GM12801 (cell line): ENCODE measurements around the gene CTNNA3.

Experiments used
- TF ChIP-seq, protein P1 (sequence below): IDR thresholded peaks from one replicate; pipeline ENCODE4 v1.5.1; 2011; ENCODE audit warnings: control low read depth; ENCODE audit not compliant: insufficient read length; ENCODE audit errors: extremely low read depth

CTNNA3 gene

DNA sequence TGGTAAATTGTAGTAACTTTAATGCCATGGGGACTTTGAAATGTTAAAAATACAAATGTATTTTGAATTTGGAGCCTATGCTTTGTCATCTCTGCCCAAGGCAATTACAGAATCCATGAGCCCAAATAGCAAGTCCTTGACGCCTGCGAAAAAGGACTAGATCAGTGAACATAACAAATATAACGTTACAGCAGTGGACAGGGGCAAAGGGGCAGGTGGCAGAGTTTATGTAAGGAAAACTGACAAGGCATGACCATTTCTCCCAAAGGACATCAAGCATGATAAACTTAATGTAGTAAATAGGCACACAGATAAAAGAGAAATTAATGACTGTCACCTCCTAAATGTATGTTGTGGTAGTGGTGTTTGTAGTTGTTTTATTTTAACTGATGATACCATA is 473.1 kb downstream of the CTNNA3 start:
- TF ChIP-seq, protein P1, sequence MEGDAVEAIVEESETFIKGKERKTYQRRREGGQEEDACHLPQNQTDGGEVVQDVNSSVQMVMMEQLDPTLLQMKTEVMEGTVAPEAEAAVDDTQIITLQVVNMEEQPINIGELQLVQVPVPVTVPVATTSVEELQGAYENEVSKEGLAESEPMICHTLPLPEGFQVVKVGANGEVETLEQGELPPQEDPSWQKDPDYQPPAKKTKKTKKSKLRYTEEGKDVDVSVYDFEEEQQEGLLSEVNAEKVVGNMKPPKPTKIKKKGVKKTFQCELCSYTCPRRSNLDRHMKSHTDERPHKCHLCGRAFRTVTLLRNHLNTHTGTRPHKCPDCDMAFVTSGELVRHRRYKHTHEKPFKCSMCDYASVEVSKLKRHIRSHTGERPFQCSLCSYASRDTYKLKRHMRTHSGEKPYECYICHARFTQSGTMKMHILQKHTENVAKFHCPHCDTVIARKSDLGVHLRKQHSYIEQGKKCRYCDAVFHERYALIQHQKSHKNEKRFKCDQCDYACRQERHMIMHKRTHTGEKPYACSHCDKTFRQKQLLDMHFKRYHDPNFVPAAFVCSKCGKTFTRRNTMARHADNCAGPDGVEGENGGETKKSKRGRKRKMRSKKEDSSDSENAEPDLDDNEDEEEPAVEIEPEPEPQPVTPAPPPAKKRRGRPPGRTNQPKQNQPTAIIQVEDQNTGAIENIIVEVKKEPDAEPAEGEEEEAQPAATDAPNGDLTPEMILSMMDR, result no peak

DNA sequence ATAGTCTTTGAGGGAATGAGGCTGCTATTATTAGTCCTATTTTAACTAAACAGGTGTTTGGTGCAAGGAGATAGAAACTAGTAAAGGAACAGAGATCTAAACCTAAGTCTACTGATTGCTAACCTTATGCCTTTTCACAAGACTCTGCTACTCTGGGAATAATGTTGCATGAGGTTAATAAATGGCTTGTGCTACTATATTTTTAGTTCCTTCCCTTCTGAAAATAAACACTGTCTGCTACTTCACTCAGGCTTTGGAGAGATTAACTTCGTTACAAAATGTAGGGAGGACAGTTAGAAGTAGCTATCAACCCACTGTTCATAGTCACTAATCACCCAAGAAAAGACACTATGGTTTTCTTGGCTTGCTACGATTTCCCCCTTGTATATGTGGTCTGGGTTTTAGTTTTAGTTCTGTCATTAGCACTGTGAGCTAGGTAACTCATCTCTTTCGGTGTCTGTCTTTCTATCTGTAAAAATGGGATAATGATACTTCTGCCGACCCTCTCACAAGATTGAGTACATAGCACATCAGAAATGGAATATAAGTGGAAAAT is 474.0 kb downstream of the CTNNA3 start:
- TF ChIP-seq, protein P1, result no peak

DNA sequence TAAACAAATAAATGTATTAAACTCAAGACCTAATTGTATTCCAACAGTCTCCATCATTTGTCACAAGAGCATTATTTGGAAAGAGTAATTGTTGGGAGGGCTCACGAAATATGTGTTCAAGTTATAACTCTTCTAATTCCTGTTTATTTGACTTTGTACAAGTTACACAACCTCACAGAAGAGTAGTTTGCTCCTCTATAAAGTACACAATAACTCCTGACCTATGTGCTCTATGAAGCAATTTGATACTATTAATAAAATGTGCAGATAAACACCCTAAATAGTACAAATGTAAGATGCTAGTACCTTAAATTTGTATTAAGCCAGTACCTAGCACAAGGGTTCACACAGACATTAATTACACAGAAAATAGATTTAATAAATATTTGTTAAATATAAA is 484.3 kb downstream of the CTNNA3 start:
- TF ChIP-seq, protein P1, result no peak

DNA sequence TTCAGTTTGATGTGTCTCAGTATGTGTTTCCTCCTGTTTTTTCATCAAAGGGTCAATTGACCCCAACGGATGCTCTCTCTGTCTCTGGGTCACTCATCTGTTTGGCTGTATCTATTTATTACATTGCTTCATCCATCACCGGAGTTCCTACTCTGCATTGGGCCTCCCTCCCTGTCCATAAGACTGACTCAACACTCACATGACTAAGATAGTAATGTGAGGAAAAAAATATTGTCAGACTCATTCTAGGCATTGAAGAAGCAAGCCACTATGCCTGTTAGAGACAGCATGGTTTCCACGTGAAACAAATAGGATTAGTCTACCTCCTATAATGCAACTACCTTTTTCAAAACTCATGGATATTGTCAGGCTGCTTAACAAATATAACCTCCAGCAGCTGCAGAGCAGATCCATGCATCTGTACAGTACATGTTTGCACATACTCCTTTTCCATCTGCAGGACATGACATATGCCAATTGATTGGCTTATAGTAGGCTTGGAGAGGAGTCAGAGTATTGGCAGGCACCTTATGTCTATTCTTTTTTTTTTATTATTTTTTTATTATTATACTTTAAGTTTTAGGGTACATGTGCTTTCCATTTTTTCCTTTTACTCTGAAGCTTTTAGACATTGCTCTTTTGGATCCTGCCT is 495.0 kb downstream of the CTNNA3 start:
- TF ChIP-seq, protein P1, result no peak

DNA sequence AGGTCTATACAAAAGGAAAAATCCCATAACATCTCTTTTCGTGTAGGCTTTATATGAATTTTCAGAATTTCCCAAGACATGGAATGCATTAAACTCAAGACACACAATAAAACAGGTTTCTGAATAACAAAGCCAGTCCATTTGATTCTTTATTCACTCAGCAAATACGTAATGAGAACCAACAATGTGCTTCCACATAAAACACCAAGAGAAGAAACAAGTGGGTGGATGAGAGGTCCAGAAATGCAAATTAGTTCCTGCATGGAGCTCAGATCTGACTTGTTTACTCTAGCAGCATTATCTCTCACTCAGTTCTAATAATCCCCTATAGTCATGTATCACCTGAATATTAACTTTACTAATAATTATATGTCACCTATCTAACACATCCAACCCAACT is 520.6 kb downstream of the CTNNA3 start:
- TF ChIP-seq, protein P1, result no peak

DNA sequence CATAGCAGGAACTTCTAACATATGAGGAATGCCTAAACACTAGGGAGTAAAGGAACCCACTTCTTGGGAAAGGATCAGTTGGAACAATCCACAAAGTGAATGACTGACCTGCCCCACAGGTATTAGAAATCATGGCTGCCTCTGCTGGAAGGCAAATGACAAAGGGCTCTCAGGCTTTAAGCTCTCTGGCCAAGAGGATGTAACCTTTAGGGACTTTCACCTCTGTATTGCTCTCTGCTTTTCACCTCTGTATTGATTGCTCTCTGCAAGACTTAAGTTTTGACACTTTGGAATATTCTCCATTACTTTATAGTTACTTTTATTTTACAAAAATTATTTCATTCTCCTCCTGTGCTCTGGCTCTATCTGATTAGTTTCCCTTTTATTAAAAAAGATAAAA is 522.2 kb downstream of the CTNNA3 start:
- TF ChIP-seq, protein P1, result no peak

DNA sequence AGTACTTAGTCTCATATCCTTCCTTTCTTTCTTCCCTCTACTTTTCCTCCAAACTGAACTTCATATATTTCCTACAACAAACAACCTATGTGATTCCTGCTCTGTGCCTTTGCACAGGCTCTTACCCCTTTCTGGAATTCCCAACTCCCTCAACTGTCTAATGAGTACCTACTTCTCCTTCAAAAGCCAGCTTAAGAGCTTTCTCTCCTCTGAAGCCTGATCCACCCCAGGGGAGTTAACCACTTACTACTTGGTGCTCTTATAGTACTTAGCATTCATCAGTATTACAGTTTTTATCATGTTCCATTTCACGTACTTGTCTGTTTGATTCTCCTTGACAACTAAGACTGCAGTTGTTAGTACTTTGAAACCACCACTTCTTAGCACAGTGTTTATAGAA is 524.0 kb downstream of the CTNNA3 start:
- TF ChIP-seq, protein P1, result no peak
